ENCODE measurements around the gene ADARB2. TPM values are rescaled to one million over a fixed set of nuclear protein-coding genes. Genes with fewer than 3 reads are reported as not detected.

ADARB2 gene
- total and polyA plus RNA-seq, 7 experiments from 2014 or later = 0.05 to 13.6 (median 6.3) TPM; not detected in 3

GRCh38 chr10:1577945-1578344, 159.4 kb downstream of the ADARB2 start:
- ChIA-PET CTCF (no interaction called here), POLR2A (no interaction called here)
- no peak overlapping the region for H3K27ac Mint-ChIP-seq
- DNase-seq (no peak), ATAC-seq (no peak)
- Histone ChIP-seq H3K27me3 (ENCODE audit: control insufficient read depth in 2 of 2, insufficient read depth in 2 of 2, low read length in 2 of 2) (no peaks in the 10 kb centered on the region), H3K27ac (ENCODE audit: low read depth, low read length) (no peak overlapping the region), H3K4me3 (ENCODE audit: low read length) (no peak overlapping the region), H3K9me3 (ENCODE audit: control insufficient read depth in 2 of 3, low read length in 3 of 3) (no peaks in the 10 kb centered on the region), H3K36me3 (ENCODE audit: control insufficient read depth in 2 of 3, insufficient read depth in 3 of 3, low read length in 3 of 3) (no peaks in the 10 kb centered on the region), H3K4me1 (ENCODE audit: control insufficient read depth in 2 of 2, insufficient read depth in 2 of 2, low read length in 2 of 2) (no peaks in the 10 kb centered on the region)
- H3K4me3 Mint-ChIP-seq = no peak overlapping the region
- intact Hi-C loops (cut with micrococcal nuclease) = no loop called here
- H3K9me3 Mint-ChIP-seq = peaks cover 0 to 3% (median 0%) of the 10 kb centered on the region in 11 donors
- H3K36me3 Mint-ChIP-seq = no peaks in the 10 kb centered on the region
- H3K4me1 Mint-ChIP-seq = no peaks in the 10 kb centered on the region
- H3K27me3 Mint-ChIP-seq = peaks cover 0 to 23% (median 4%) of the 10 kb centered on the region in 5 donors

- H3K4me3 ChIP-seq (ENCODE audit: low read length) = no peak overlapping the region
- H3K27me3 Mint-ChIP-seq = peaks cover 0 to 23% (median 4%) of the 10 kb centered on the region in 5 donors
- H3K4me1 Mint-ChIP-seq = no peaks in the 10 kb centered on the region
- POLR2A ChIA-PET = no interaction called here
- CTCF ChIA-PET = no interaction called here
- no peaks in the 10 kb centered on the region for H3K27me3 ChIP-seq (ENCODE audit: control insufficient read depth in 2 of 2, insufficient read depth in 2 of 2, low read length in 2 of 2)
- peaks cover 0 to under 1% (median 0%) of the 10 kb centered on the region in 11 donors for H3K9me3 Mint-ChIP-seq
- intact Hi-C loops (cut with micrococcal nuclease) = no loop called here
- H3K9me3 ChIP-seq (ENCODE audit: control insufficient read depth in 2 of 3, low read length in 3 of 3) = no peaks in the 10 kb centered on the region
- no peaks in the 10 kb centered on the region for H3K4me1 ChIP-seq (ENCODE audit: control insufficient read depth in 2 of 2, insufficient read depth in 2 of 2, low read length in 2 of 2)
- H3K36me3 ChIP-seq (ENCODE audit: control insufficient read depth in 2 of 3, insufficient read depth in 3 of 3, low read length in 3 of 3) = no peaks in the 10 kb centered on the region
- H3K27ac Mint-ChIP-seq = no peak overlapping the region
- no peak for DNase-seq
- H3K4me3 Mint-ChIP-seq = no peak overlapping the region
- no peak overlapping the region for H3K27ac ChIP-seq (ENCODE audit: low read depth, low read length)
- no peak for ATAC-seq
- H3K36me3 Mint-ChIP-seq = no peaks in the 10 kb centered on the region
These were observed 160.0 kb downstream of the ADARB2 start for GRCh38 chr10:1577373-1577770.

DNA sequence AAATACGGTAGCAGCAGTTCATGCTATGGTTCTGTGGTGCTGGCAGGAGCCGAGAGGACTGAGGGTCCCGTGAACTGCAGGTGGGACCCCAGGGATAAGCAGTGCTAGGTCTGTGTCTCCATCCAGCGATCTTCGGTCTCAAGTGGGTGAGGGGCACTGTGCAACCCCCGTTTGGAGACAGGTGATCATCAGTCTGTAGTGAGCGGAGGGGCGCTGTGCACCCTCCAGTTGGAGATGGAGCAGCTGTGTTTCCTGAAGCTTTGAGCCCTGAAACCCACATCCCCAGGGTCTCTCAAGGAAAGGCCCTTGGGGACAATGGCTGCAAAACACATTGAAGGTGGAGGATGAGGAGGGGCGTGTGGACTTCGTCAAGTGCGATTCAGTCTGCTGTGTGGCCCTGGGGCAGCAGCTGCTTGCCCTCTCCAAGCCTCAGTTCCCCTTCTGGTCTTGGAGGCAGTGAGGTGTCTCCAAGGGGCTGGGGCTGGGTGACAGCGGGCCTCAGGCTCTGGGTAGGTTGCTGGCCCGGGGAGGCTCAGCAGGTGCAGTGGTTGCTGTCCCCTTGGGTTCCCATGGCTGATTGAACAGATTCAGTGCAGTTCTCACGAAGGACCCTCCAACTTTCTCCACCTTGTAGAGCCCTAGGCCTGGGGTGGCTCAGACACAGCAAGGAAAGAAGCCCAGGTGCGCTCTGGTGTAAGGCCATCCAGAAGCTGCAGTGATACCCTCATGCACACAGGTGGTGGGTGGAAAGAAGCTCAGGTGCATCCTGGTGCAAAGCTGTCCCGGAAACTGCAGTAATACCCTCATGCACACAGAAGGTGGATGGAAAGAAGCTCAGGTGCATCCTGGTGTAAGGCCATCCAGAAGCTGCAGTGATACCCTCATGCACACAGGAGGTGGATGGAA, 160.6 kb downstream of the ADARB2 start:
- Histone ChIP-seq H3K9me3 (ENCODE audit: control insufficient read depth in 2 of 3, low read length in 3 of 3) (no peaks in the 10 kb centered on the region), H3K4me1 (ENCODE audit: control insufficient read depth in 2 of 2, insufficient read depth in 2 of 2, low read length in 2 of 2) (no peaks in the 10 kb centered on the region), H3K4me3 (ENCODE audit: low read length) (no peak overlapping the region), H3K27me3 (ENCODE audit: control insufficient read depth in 2 of 2, insufficient read depth in 2 of 2, low read length in 2 of 2) (no peaks in the 10 kb centered on the region), H3K27ac (ENCODE audit: low read depth, low read length) (no peak overlapping the region), H3K36me3 (ENCODE audit: control insufficient read depth in 2 of 3, insufficient read depth in 3 of 3, low read length in 3 of 3) (no peaks in the 10 kb centered on the region)
- ChIA-PET POLR2A (no interaction called here), CTCF (no interaction called here)
- H3K27me3 Mint-ChIP-seq = peaks cover 0 to 29% (median 8%) of the 10 kb centered on the region in 5 donors
- peaks cover 0 to under 1% (median 0%) of the 10 kb centered on the region in 11 donors for H3K9me3 Mint-ChIP-seq
- H3K4me1 Mint-ChIP-seq = no peaks in the 10 kb centered on the region
- no peaks in the 10 kb centered on the region for H3K36me3 Mint-ChIP-seq
- intact Hi-C loops (cut with micrococcal nuclease) = no loop called here
- DNase-seq (no peak), ATAC-seq (no peak)
- no peak overlapping the region for H3K27ac Mint-ChIP-seq
- H3K4me3 Mint-ChIP-seq = no peak overlapping the region

DNA sequence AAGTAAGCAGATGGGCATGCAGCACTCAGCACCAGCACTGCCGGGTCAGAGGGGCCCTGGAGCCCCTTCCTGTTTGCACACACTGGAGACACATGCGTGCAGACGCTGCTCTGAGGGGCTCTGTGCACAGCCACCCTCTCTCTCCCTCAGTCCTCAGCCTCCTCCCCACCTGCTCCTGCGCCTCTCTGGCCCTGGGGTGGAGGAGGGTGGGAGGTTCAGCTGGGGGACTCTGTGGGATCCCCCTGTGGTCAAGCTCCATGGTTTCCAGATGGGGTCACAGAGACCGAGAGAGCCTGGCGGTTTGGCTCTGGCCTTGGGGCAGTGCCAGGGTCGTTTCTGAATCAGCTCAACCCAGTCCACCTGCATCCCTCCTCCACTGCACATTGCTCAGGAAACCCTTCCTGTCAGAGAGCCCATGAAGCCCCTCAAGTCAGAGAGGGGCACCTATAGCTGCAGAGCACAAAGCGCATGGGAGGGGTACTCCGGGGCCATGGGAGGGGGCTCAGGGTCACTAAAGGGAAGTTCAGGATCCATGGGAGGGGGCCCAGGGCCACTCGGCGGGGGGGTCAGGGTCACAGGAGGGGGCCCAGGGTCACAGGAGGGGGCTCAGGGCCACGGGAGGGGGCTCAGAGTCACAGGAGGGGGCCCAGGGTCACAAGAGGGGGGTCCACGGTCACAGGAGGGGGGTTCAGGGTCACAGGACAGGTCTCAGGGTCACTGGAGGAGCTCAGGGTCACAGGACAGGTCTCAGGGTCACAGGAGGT, 161.7 kb downstream of the ADARB2 start:
- Histone ChIP-seq H3K4me3 (ENCODE audit: low read length) (no peak overlapping the region), H3K27ac (ENCODE audit: low read depth, low read length) (no peak overlapping the region), H3K27me3 (ENCODE audit: control insufficient read depth in 2 of 2, insufficient read depth in 2 of 2, low read length in 2 of 2) (no peaks in the 10 kb centered on the region), H3K4me1 (ENCODE audit: control insufficient read depth in 2 of 2, insufficient read depth in 2 of 2, low read length in 2 of 2) (no peaks in the 10 kb centered on the region), H3K36me3 (ENCODE audit: control insufficient read depth in 2 of 3, insufficient read depth in 3 of 3, low read length in 3 of 3) (no peaks in the 10 kb centered on the region), H3K9me3 (ENCODE audit: control insufficient read depth in 2 of 3, low read length in 3 of 3) (no peaks in the 10 kb centered on the region)
- no peak overlapping the region for H3K27ac Mint-ChIP-seq
- no peak for DNase-seq
- no peaks in the 10 kb centered on the region for H3K4me1 Mint-ChIP-seq
- intact Hi-C loops (cut with micrococcal nuclease) = no loop called here
- CTCF ChIA-PET = no interaction called here
- POLR2A ChIA-PET = no interaction called here
- no peak for ATAC-seq
- H3K4me3 Mint-ChIP-seq = no peak overlapping the region
- H3K27me3 Mint-ChIP-seq = peaks cover 0 to 34% (median 13%) of the 10 kb centered on the region in 5 donors
- no peaks in the 10 kb centered on the region for H3K36me3 Mint-ChIP-seq
- H3K9me3 Mint-ChIP-seq = peaks cover 0 to 5% (median 0%) of the 10 kb centered on the region in 11 donors

DNA sequence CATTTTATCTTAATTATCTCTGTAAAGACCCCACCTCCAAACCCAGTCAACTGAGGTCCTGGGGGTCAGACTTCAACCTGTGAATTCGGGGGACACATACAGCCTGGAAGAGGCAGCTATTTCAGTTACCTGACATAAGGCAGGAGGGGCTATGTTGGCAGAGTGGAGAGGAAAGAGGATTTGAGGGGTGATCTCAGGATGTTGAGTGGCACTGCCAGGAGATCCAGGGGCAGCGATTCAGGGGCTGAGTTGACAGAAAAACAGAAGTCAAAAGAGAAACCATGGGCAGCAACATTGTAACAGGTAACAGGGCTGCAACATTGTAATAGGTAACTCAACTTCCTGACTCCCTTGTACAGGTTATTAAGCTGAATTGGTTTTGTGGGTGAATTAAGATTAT, 162.6 kb downstream of the ADARB2 start:
- Mint-ChIP-seq H3K4me3 (no peak overlapping the region), H3K4me1 (no peaks in the 10 kb centered on the region), H3K36me3 (no peaks in the 10 kb centered on the region), H3K27me3 (peaks cover 0 to 34% (median 12%) of the 10 kb centered on the region in 5 donors), H3K27ac (no peak overlapping the region), H3K9me3 (peaks cover 0 to 5% (median 0%) of the 10 kb centered on the region in 11 donors)
- intact Hi-C loops (cut with micrococcal nuclease) = no loop called here
- ATAC-seq (no peak), DNase-seq (no peak)
- H3K27ac ChIP-seq (ENCODE audit: low read depth, low read length) = no peak overlapping the region
- POLR2A ChIA-PET = no interaction called here
- no peaks in the 10 kb centered on the region for H3K27me3 ChIP-seq (ENCODE audit: control insufficient read depth in 2 of 2, insufficient read depth in 2 of 2, low read length in 2 of 2)
- H3K36me3 ChIP-seq (ENCODE audit: control insufficient read depth in 2 of 3, insufficient read depth in 3 of 3, low read length in 3 of 3) = no peaks in the 10 kb centered on the region
- CTCF ChIA-PET = no interaction called here
- H3K4me1 ChIP-seq (ENCODE audit: control insufficient read depth in 2 of 2, insufficient read depth in 2 of 2, low read length in 2 of 2) = no peaks in the 10 kb centered on the region
- no peak overlapping the region for H3K4me3 ChIP-seq (ENCODE audit: low read length)
- no peaks in the 10 kb centered on the region for H3K9me3 ChIP-seq (ENCODE audit: control insufficient read depth in 2 of 3, low read length in 3 of 3)

DNA sequence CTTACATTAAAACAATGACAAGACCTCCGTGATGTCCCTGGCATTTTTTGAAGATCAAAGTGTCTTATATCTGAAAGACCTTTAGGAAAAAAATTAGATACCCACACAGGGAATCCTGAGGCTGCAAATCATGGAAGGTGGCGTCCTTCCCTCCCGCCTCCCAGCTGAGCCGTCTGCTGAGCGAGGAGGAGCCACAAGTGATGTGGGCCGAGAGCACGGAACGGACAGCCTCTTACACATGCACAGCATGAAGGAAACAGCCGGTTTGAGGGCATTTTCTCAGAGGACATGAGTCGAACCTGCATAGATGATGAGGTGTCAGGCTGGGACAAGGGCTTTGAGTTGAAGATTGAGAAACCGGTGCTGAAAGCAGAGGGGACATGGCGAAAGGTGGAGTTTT, 163.3 kb downstream of the ADARB2 start:
- no peak overlapping the region for H3K4me3 Mint-ChIP-seq
- no peaks in the 10 kb centered on the region for H3K36me3 Mint-ChIP-seq
- Histone ChIP-seq H3K27ac (ENCODE audit: low read depth, low read length) (no peak overlapping the region), H3K4me3 (ENCODE audit: low read length) (no peak overlapping the region), H3K4me1 (ENCODE audit: control insufficient read depth in 2 of 2, insufficient read depth in 2 of 2, low read length in 2 of 2) (no peaks in the 10 kb centered on the region), H3K27me3 (ENCODE audit: control insufficient read depth in 2 of 2, insufficient read depth in 2 of 2, low read length in 2 of 2) (no peaks in the 10 kb centered on the region), H3K9me3 (ENCODE audit: control insufficient read depth in 2 of 3, low read length in 3 of 3) (no peaks in the 10 kb centered on the region), H3K36me3 (ENCODE audit: control insufficient read depth in 2 of 3, insufficient read depth in 3 of 3, low read length in 3 of 3) (no peaks in the 10 kb centered on the region)
- ChIA-PET POLR2A (no interaction called here), CTCF (no interaction called here)
- peaks cover 0 to 36% (median 13%) of the 10 kb centered on the region in 5 donors for H3K27me3 Mint-ChIP-seq
- H3K27ac Mint-ChIP-seq = no peak overlapping the region
- DNase-seq = no peak
- H3K9me3 Mint-ChIP-seq = peaks cover 0 to 5% (median 0%) of the 10 kb centered on the region in 11 donors
- intact Hi-C loops (cut with micrococcal nuclease) = no loop called here
- H3K4me1 Mint-ChIP-seq = no peaks in the 10 kb centered on the region
- no peak for ATAC-seq

Measured in naive thymus-derived CD4-positive, alpha-beta T cell (primary cell).